GM13976 (cell line): ENCODE data around the gene FUT8.

Experiments used
- DNase-seq: peaks from one replicate; pipeline ENCODE4 v3.0.0; 2012; ENCODE audit warnings: low spot score
- in situ Hi-C: fragments of 300-500 bp; cut with MboI; formaldehyde crosslinking; loops from one replicate; pipeline ENCODE4 v1.12.0; 2022; ENCODE audit warnings: low sequenced_read_pairs, mixed read lengths, inconsistent platforms; ENCODE audit not compliant: unreplicated experiment
- TF ChIP-seq, protein P1 (sequence below): IDR thresholded peaks from 2 replicates; pipeline ENCODE4 v1.5.1; 2012; ENCODE audit warnings: borderline replicate concordance, mild to moderate bottlenecking; ENCODE audit not compliant: insufficient read depth; ENCODE audit errors: extremely low read depth, missing control alignments, control extremely low read depth

FUT8 gene

DNA sequence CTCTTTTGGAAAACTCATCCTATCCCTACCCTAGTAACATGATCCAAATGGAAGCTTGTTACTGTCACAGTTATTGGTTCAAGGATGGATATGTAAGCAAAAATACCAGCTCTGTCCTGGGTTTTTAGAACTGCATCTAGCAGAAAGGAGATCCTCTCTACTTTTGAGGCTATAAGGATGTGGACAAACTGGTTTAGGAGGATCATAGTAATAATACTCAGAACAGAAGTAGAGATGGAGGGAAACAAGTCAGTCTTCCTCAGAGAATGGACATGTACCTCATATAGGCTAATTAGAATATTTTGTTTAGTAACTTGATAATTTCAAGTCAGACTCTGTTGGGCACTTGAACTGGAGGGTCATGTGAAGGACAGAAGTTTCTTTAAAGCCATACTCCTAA lies 26.6 kb downstream of the FUT8 start:
- DNase-seq = no peak
- TF ChIP-seq, protein P1, sequence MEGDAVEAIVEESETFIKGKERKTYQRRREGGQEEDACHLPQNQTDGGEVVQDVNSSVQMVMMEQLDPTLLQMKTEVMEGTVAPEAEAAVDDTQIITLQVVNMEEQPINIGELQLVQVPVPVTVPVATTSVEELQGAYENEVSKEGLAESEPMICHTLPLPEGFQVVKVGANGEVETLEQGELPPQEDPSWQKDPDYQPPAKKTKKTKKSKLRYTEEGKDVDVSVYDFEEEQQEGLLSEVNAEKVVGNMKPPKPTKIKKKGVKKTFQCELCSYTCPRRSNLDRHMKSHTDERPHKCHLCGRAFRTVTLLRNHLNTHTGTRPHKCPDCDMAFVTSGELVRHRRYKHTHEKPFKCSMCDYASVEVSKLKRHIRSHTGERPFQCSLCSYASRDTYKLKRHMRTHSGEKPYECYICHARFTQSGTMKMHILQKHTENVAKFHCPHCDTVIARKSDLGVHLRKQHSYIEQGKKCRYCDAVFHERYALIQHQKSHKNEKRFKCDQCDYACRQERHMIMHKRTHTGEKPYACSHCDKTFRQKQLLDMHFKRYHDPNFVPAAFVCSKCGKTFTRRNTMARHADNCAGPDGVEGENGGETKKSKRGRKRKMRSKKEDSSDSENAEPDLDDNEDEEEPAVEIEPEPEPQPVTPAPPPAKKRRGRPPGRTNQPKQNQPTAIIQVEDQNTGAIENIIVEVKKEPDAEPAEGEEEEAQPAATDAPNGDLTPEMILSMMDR = no peak
- in situ Hi-C loops = no loop called here

DNA sequence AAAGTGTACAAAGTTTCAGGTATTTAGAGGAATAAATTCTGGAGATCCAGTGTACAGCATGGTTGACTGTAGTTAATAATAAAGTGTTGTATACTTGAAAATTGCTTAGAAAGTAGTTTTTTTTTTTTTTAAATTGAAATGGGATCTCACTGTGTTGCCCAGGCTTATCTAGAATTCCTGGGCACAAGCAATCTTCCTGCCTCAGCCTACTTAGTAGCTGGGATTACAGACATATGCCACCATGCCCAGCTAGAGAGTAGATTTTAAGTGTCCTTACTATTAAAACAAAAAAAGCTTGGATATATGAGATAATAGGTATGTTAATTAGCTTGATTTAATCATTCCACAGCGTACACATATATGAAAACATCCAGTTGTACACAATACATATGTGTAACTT lies 27.7 kb downstream of the FUT8 start:
- in situ Hi-C loops = no loop called here
- TF ChIP-seq, protein P1 = no peak
- no peak for DNase-seq

DNA sequence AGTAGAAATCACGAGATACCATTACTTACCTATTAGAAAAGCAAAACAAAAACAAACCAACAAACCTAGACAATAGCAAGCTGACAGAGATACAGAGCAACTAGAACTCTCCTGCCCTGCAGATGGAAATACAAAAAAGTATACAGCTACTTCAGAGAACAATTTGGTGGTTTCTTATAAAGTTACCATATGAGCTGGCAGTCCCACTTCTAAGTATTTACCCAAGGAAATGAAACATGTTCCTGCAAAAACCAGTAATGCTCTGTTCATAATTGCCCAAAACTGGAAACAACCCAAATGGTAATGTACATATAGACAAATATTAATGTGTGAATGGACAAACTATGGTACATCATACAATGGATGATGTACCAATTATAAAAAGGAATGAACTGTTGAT lies 31.7 kb downstream of the FUT8 start:
- TF ChIP-seq, protein P1 = no peak
- in situ Hi-C loops = no loop called here
- no peak for DNase-seq

DNA sequence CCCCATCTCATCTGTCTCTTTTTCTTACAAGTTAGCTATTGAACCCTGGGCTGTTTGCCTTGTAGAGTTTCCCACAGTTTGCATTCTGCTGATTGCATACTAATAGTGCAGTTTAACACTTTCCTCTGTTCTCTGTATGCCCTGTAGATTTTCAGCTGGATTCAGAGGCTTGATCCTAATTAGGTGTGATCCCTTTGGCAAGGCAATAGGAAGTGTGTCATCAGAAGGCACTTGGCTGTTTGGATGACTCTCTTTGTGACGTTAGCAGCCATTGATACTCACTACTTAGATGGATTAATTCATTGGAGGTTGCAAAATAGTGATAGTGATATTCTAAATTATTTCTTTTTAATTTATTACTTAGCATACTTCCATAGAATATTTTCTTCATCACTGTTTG lies 33.6 kb downstream of the FUT8 start:
- TF ChIP-seq, protein P1 = no peak
- in situ Hi-C loops = no loop called here
- no peak for DNase-seq

DNA sequence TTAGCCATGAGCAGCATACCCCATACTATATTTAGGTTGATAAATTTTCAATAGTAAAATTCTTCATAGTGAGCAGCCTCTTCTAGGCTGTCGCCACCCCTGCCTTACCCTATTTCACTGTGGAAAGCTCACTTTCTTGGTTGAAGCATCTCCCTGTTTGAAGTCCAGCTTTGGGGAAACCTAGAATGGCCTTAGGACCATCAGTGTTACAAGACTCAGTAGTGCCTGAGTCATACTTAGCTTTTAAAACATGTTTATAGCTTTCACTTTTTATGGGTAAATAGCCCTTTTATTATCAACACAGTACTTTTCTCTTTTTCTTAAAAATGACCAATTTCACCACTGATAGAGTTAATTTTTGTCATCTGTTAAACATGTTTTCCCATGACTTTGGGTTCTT lies 37.1 kb downstream of the FUT8 start:
- in situ Hi-C loops = no loop called here
- TF ChIP-seq, protein P1 = no peak

DNA sequence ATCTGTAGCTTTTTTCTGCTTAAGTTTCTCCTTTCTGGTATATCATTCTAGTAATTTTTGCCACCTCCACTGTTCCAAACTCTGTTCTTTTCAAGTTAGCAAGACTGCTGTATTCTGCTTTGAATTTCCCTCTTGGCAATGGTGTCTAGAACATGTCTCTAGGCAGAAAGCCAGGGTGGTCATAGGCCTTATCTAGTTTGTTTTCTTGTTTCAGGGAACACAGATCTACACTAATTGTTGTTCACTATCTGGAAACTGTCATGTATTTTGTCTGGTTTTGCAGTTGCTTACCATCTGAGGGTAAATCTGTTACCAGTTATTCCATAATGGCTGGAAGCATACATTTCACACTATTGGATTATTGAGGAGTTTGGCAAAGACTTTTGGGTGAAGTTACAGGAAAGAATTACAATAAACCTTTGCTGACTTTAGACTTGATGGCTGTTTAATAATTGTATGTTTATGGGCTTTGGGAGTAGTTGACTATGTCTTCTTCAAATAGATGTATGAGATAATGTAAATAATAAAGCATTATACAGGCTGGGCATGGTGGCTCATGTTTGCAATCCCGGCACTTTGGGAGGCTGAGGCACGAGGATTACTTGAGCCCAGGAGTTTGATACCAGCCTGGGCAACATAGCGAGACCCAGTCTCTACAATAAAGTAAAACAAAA lies 41.4 kb downstream of the FUT8 start:
- TF ChIP-seq, protein P1 = no peak
- in situ Hi-C loops = no loop called here
- no peak for DNase-seq

More for the DNA sequence above, 37.1 kb downstream of the FUT8 start:
- DNase-seq = no peak
